GM21526 (cell line): ENCODE results near the gene PDE6A.

Experiments used
- ATAC-seq: cut with Tn5 transposase; IDR thresholded peaks from one replicate; pipeline ENCODE4 v1.9.1; 2021; ENCODE audit warnings: moderate library complexity; ENCODE audit not compliant: unreplicated experiment, low FRiP score

PDE6A gene

GRCh38 chr5:149823375-149823774 is 121.2 kb downstream of the PDE6A start:
- no peak for ATAC-seq

- no peak for ATAC-seq
These were observed 122.3 kb downstream of the PDE6A start for GRCh38 chr5:149822301-149822700.

- no peak for ATAC-seq
These were observed 123.8 kb downstream of the PDE6A start for GRCh38 chr5:149820536-149821510.

GRCh38 chr5:149820012-149820411 is 124.6 kb downstream of the PDE6A start:
- ATAC-seq = no peak

- no peak for ATAC-seq
These were observed 126.5 kb downstream of the PDE6A start for GRCh38 chr5:149818116-149818515.

- ATAC-seq = no peak
These were observed 127.0 kb downstream of the PDE6A start for GRCh38 chr5:149817539-149818060.

- ATAC-seq = no peak
These were observed 127.9 kb downstream of the PDE6A start for GRCh38 chr5:149816661-149817060.

GRCh38 chr5:149811453-149811852 is 133.1 kb downstream of the PDE6A start:
- no peak for ATAC-seq

- no peak for ATAC-seq
These were observed 133.7 kb downstream of the PDE6A start for GRCh38 chr5:149810856-149811255.

- ATAC-seq = no peak
These were observed 134.5 kb downstream of the PDE6A start for GRCh38 chr5:149809931-149810691.

GRCh38 chr5:149808264-149808982 is 136.2 kb downstream of the PDE6A start:
- ATAC-seq = no peak
